ENCODE measurements around the gene GPR183. TPM values are rescaled to one million over a fixed set of nuclear protein-coding genes. Genes with fewer than 3 reads are reported as not detected.

Gene GPR183
- total RNA-seq, 1 experiment from 2014 or later: 0.15 TPM

DNA sequence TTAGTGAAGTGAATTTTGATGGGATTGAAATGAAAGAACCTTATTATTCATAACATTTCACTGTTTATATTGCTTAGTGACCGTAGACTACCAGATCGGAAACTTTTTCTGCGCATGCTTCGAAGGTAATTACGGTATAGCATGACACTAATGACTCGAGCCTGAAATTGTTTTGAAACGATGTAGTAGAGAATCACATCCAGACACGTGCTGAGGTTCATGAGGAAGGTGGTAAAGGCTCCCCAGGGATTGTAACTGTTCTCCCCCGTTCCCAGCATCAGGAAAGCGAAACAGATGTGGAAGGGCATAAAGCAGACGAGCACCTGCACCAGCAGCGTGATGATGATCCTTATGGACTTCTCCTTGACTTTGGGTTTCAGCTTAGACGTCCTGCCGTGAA, 52.4 kb downstream of the GPR183 start:
- Histone ChIP-seq H3K36me3 (ENCODE audit: control insufficient read depth, insufficient read depth, low read length) (no peaks in the 10 kb centered on the region; the same call in 1 of the 2 replicates), H3K4me1 (ENCODE audit: control insufficient read depth, insufficient read depth, low read length) (no peaks in the 10 kb centered on the region), H3K9me3 (ENCODE audit: control insufficient read depth, insufficient read depth, low read depth, low read length) (no peaks in the 10 kb centered on the region), H3K27me3 (ENCODE audit: control insufficient read depth, insufficient read depth, low read length) (no peaks in the 10 kb centered on the region), H3K4me3 (ENCODE audit: low read depth in 2 of 2, low read length in 2 of 2) (no peak overlapping the region), H3K27ac (ENCODE audit: low read length) (no peak overlapping the region)
- CTCF ChIA-PET: no interaction called here
- POLR2A ChIA-PET: no interaction called here
- intact Hi-C loops (cut with micrococcal nuclease; ENCODE audit: unreplicated experiment) (no loop called here), in situ Hi-C loops (cut with HindIII; ENCODE audit: low pct_unique_long_range_greater_than_20kb, low sequenced_read_pairs) (no loop called here)
- no TSS peak for BruUV-seq (replicated peaks)
- no peak for ATAC-seq
- no peak for DNase-seq (ENCODE audit: low read depth, low spot score)
- no peak for TF ChIP-seq CTCF (IDR thresholded peaks at IDR 0.05)
- no peak for TF ChIP-seq TCF7L2 (IDR thresholded peaks at IDR 0.05; ENCODE audit: low read depth, low read length)
- TF ChIP-seq SIN3A (IDR thresholded peaks at IDR 0.05; ENCODE audit: borderline replicate concordance, insufficient read depth, low read depth, low read length): no peak
- TF ChIP-seq REST (IDR thresholded peaks at IDR 0.05; ENCODE audit: insufficient read depth in 1 of 2, low read depth in 2 of 2, low read length in 1 of 2): no peak
- no peak for TF ChIP-seq POLR2AphosphoS5 (IDR thresholded peaks at IDR 0.05; ENCODE audit: low read depth, low read length)

DNA sequence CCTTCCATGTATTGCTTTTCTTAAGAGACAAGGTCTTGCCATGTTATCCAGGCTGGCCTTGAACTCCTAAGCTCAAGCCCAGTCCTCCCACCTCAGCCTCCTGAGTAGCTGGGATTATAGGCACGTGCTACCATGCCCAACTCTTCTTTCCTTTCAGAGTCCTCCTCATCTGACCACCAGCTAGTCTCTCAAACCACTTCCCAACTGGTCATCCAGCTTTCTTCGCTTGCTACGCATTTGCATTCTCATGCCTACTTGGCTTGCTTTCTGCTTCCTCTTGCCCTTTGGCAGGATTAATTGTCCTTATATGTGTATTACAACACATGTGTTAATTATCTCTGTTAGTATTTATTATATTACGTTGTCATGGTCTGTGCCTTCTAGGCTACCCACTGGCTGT, 55.3 kb downstream of the GPR183 start:
- Histone ChIP-seq H3K4me1 (ENCODE audit: control insufficient read depth, insufficient read depth, low read length) (no peaks in the 10 kb centered on the region), H3K4me3 (ENCODE audit: low read depth in 2 of 2, low read length in 2 of 2) (no peak overlapping the region), H3K27ac (ENCODE audit: low read length) (no peak overlapping the region), H3K27me3 (ENCODE audit: control insufficient read depth, insufficient read depth, low read length) (no peaks in the 10 kb centered on the region), H3K9me3 (ENCODE audit: control insufficient read depth, insufficient read depth, low read depth, low read length) (no peaks in the 10 kb centered on the region), H3K36me3 (ENCODE audit: control insufficient read depth, insufficient read depth, low read length) (no peaks in the 10 kb centered on the region)
- POLR2A ChIA-PET: no interaction called here
- intact Hi-C loops (cut with micrococcal nuclease; ENCODE audit: unreplicated experiment): no loop called here
- no TSS peak for BruUV-seq (replicated peaks)
- CTCF ChIA-PET: no interaction called here
- ATAC-seq (no peak), DNase-seq (ENCODE audit: low read depth, low spot score) (no peak)
- in situ Hi-C loops (cut with HindIII; ENCODE audit: low pct_unique_long_range_greater_than_20kb, low sequenced_read_pairs): no loop called here
- TF ChIP-seq CTCF (IDR thresholded peaks at IDR 0.05) (no peak), TCF7L2 (IDR thresholded peaks at IDR 0.05; ENCODE audit: low read depth, low read length) (no peak), POLR2AphosphoS5 (IDR thresholded peaks at IDR 0.05; ENCODE audit: low read depth, low read length) (no peak), SIN3A (IDR thresholded peaks at IDR 0.05; ENCODE audit: borderline replicate concordance, insufficient read depth, low read depth, low read length) (no peak), REST (IDR thresholded peaks at IDR 0.05; ENCODE audit: insufficient read depth in 1 of 2, low read depth in 2 of 2, low read length in 1 of 2) (no peak)

Measured in Panc1 (cell line).